Smooth muscle cell (in vitro differentiated cells): ENCODE data around the gene CEACAM6. TPM values are rescaled to one million over a fixed set of nuclear protein-coding genes. Genes with fewer than 3 reads are reported as not detected.
A peak's percentile ranks its signal among the peaks of the same experiment; 100 is the strongest.

Source experiments
- DNase-seq: peaks from one replicate; lab custom pipeline; 2025; ENCODE audit not compliant: unreplicated experiment; lab: John Stamatoyannopoulos, UW
- H2AFZ ChIP-seq: fragments of 200-600 bp; sonication (generic); 2 replicates; pipeline ENCODE4 v1.6.0; 2016; ENCODE audit warnings: antibody characterized with exemption, low read depth, mild to moderate bottlenecking
- H3F3A ChIP-seq: fragments of 200-600 bp; sonication (generic); 2 replicates; pipeline ENCODE4 v1.6.0; 2017; ENCODE audit warnings: antibody characterized with exemption, low read depth
- H3K27ac ChIP-seq: fragments of 200-600 bp; sonication (generic); 2 replicates; pipeline ENCODE4 v1.5.1; 2016; ENCODE audit warnings: low read depth, mild to moderate bottlenecking
- H3K27me3 ChIP-seq: fragments of 200-600 bp; sonication (generic); 2 replicates; pipeline ENCODE4 v1.6.1; 2016; ENCODE audit warnings: low read depth, mild to moderate bottlenecking
- H3K36me3 ChIP-seq: fragments of 200-600 bp; sonication (generic); 2 replicates; pipeline ENCODE4 v1.5.1; 2016; ENCODE audit warnings: low read depth
- H3K4me1 ChIP-seq: fragments of 200-600 bp; sonication (generic); 2 replicates; pipeline ENCODE4 v1.5.1; 2016; ENCODE audit warnings: low read depth
- H3K4me2 ChIP-seq: fragments of 200-600 bp; sonication (generic); 2 replicates; pipeline ENCODE4 v1.6.0; 2016; ENCODE audit warnings: mild to moderate bottlenecking
- H3K4me3 ChIP-seq: fragments of 200-600 bp; sonication (generic); 2 replicates; pipeline ENCODE4 v1.5.1; 2016; ENCODE audit warnings: mild to moderate bottlenecking
- H3K79me2 ChIP-seq: fragments of 200-600 bp; sonication (generic); 2 replicates; pipeline ENCODE4 v1.6.0; 2016; ENCODE audit warnings: low read depth, mild to moderate bottlenecking
- H3K9ac ChIP-seq: fragments of 200-600 bp; sonication (generic); 2 replicates; pipeline ENCODE4 v1.6.0; 2016; ENCODE audit warnings: low read depth
- H3K9me3 ChIP-seq: fragments of 200-600 bp; sonication (generic); replicated peaks from 2 replicates; pipeline ENCODE4 v1.5.1; 2016; ENCODE audit warnings: low read depth
- H4K20me1 ChIP-seq: fragments of 200-600 bp; sonication (generic); 2 replicates; pipeline ENCODE4 v1.6.0; 2016; ENCODE audit warnings: low read depth
- CTCF ChIP-seq: fragments of 200-600 bp; sonication (generic); IDR thresholded peaks from 2 replicates; pipeline ENCODE4 v1.5.1; 2017; ENCODE audit warnings: borderline replicate concordance, mild to moderate bottlenecking, antibody characterized with exemption; ENCODE audit not compliant: insufficient read depth, poor library complexity, severe bottlenecking
- WGBS: methylation state at CpG from one replicate; pipeline ENCODE4 v1.1.7; 2016; ENCODE audit warnings: low lambda C conversion rate; 5-methylcytosine and 5-hydroxymethylcytosine counted together
- polyA plus RNA-seq: library from polyadenylated mRNA; unstranded; fragments of >200 nt; fragmentation: Nextera tagmentation; extraction: Ambion mirVana; gene quantifications from 2 replicates; pipeline ENCODE4 v1.2.1, GENCODE V29; 2016
- total RNA-seq: library from RNA; depleted of rRNA; stranded (reverse); fragments of >200 nt; gene quantifications from 2 replicates; pipeline ENCODE4 v1.2.3, GENCODE V29; 2014

Gene CEACAM6
- total and polyA plus RNA-seq, 2 experiments from 2014 or later = not detected

GRCh38 chr19:41815301-41815700 lies 60.0 kb downstream of the CEACAM6 start:
- no peak overlapping the region for H2AFZ ChIP-seq
- no peak for TF ChIP-seq CTCF

GRCh38 chr19:41816761-41817160 lies 61.4 kb downstream of the CEACAM6 start:
- H2AFZ ChIP-seq = no peak overlapping the region
- no peaks in the 10 kb centered on the region for H3K9me3 ChIP-seq
- no peaks in the 10 kb centered on the region for H3F3A ChIP-seq
- no peak overlapping the region for H3K27ac ChIP-seq
- DNase-seq = no peak
- H3K9ac ChIP-seq = no peak overlapping the region
- H3K4me1 ChIP-seq = no peaks in the 10 kb centered on the region
- no peaks in the 10 kb centered on the region for H4K20me1 ChIP-seq
- no peaks in the 10 kb centered on the region for H3K36me3 ChIP-seq
- TF ChIP-seq CTCF = no peak
- H3K79me2 ChIP-seq = no peaks in the 10 kb centered on the region
- no peaks in the 10 kb centered on the region for H3K27me3 ChIP-seq
- no peak overlapping the region for H3K4me3 ChIP-seq
- no peak overlapping the region for H3K4me2 ChIP-seq
- WGBS = 91% methylated on average over 2 of the region's 2 CpGs

More at GRCh38 chr19:41815301-41815700, 60.0 kb downstream of the CEACAM6 start:
- no peaks in the 10 kb centered on the region for H3F3A ChIP-seq
- H3K9ac ChIP-seq = no peak overlapping the region
- no peaks in the 10 kb centered on the region for H3K79me2 ChIP-seq
- H3K4me2 ChIP-seq = no peak overlapping the region
- no peaks in the 10 kb centered on the region for H3K27me3 ChIP-seq
- no peaks in the 10 kb centered on the region for H4K20me1 ChIP-seq
- 55% methylated on average over 4 of the region's 4 CpGs for WGBS
- H3K27ac ChIP-seq = no peak overlapping the region
- DNase-seq = no peak
- H3K9me3 ChIP-seq = no peaks in the 10 kb centered on the region
- no peaks in the 10 kb centered on the region for H3K36me3 ChIP-seq
- H3K4me1 ChIP-seq = no peaks in the 10 kb centered on the region
- no peak overlapping the region for H3K4me3 ChIP-seq

GRCh38 chr19:41821003-41821735 lies 65.8 kb downstream of the CEACAM6 start:
- H3F3A ChIP-seq = no peaks in the 10 kb centered on the region
- H3K27me3 ChIP-seq = no peaks in the 10 kb centered on the region
- no peak overlapping the region for H3K9ac ChIP-seq
- H3K4me2 ChIP-seq = no peak overlapping the region
- no peaks in the 10 kb centered on the region for H3K79me2 ChIP-seq
- no peak overlapping the region for H2AFZ ChIP-seq
- no peaks in the 10 kb centered on the region for H3K9me3 ChIP-seq
- no peaks in the 10 kb centered on the region for H3K36me3 ChIP-seq
- no peak for DNase-seq
- no peak overlapping the region for H3K27ac ChIP-seq
- 52% methylated on average over 12 of the region's 12 CpGs for WGBS
- H3K4me3 ChIP-seq = no peak overlapping the region
- peak; percentile 14 for TF ChIP-seq CTCF
- no peaks in the 10 kb centered on the region for H3K4me1 ChIP-seq
- H4K20me1 ChIP-seq = no peaks in the 10 kb centered on the region

Other genes starting within 250 kb of the CEACAM6 start
- not detected in 2 replicates for gene CEACAM21, start 179.4 kb upstream of the CEACAM6 start, total RNA-seq
- not detected in 2 replicates for gene CEACAM21, start 179.4 kb upstream of the CEACAM6 start, polyA plus RNA-seq
- not detected in 2 replicates for gene CEACAM4, start 128.5 kb upstream of the CEACAM6 start, total RNA-seq
- gene CEACAM4, start 128.5 kb upstream of the CEACAM6 start, polyA plus RNA-seq = not detected in 2 replicates
- gene CEACAM7, start 67.3 kb upstream of the CEACAM6 start, total RNA-seq = not detected in 2 replicates
- gene CEACAM7, start 67.3 kb upstream of the CEACAM6 start, polyA plus RNA-seq = not detected in 2 replicates
- gene CEACAM5, start 46.9 kb upstream of the CEACAM6 start, total RNA-seq = not detected in 2 replicates
- not detected in 2 replicates for gene CEACAM5, start 46.9 kb upstream of the CEACAM6 start, polyA plus RNA-seq
- gene CEACAM3, start 41.1 kb downstream of the CEACAM6 start, total RNA-seq = not detected in 2 replicates
- gene CEACAM3, start 41.1 kb downstream of the CEACAM6 start, polyA plus RNA-seq = not detected in 2 replicates
- gene LYPD4, start 89.2 kb downstream of the CEACAM6 start, total RNA-seq = not detected in 2 replicates
- not detected in 2 replicates for gene LYPD4, start 89.2 kb downstream of the CEACAM6 start, polyA plus RNA-seq
- gene DMRTC2, start 89.5 kb downstream of the CEACAM6 start, total RNA-seq = not detected in 2 replicates
- not detected in 2 replicates for gene DMRTC2, start 89.5 kb downstream of the CEACAM6 start, polyA plus RNA-seq
- 970 and 1,345 TPM in 2 replicates for gene RPS19, start 104.7 kb downstream of the CEACAM6 start, total RNA-seq
- gene RPS19, start 104.7 kb downstream of the CEACAM6 start, polyA plus RNA-seq = 2,105 and 2,361 TPM in 2 replicates
- not detected in 2 replicates for gene CD79A, start 121.7 kb downstream of the CEACAM6 start, total RNA-seq
- gene CD79A, start 121.7 kb downstream of the CEACAM6 start, polyA plus RNA-seq = 0.28 and 0.41 TPM in 2 replicates
- 24.2 and 24.3 TPM in 2 replicates for gene ARHGEF1, start 127.7 kb downstream of the CEACAM6 start, total RNA-seq
- 69.6 and 78.6 TPM in 2 replicates for gene ARHGEF1, start 127.7 kb downstream of the CEACAM6 start, polyA plus RNA-seq
- gene ERFL, start 172.9 kb downstream of the CEACAM6 start, total RNA-seq = 0.09 TPM in 1 of 2 replicates, not detected in the other
- 0.09 and 0.11 TPM in 2 replicates for gene ERFL, start 172.9 kb downstream of the CEACAM6 start, polyA plus RNA-seq
- gene RABAC1, start 203.8 kb downstream of the CEACAM6 start, total RNA-seq = 254 and 304 TPM in 2 replicates
- 532 and 581 TPM in 2 replicates for gene RABAC1, start 203.8 kb downstream of the CEACAM6 start, polyA plus RNA-seq
- not detected in 2 replicates for gene ATP1A3, start 238.7 kb downstream of the CEACAM6 start, total RNA-seq
- gene ATP1A3, start 238.7 kb downstream of the CEACAM6 start, polyA plus RNA-seq = not detected in 2 replicates